Mesothelial cell of epicardium (in vitro differentiated cells): ENCODE data around the gene MRO. TPM values are rescaled to one million over a fixed set of nuclear protein-coding genes. Genes with fewer than 3 reads are reported as not detected.

Experiments
- DNase-seq, 2 experiments: peaks; one replicate each; pipeline ENCODE4 v3.0.0; 2021; ENCODE audit warnings: low spot score in 2 of 2; ENCODE audit not compliant: unreplicated experiment in 2 of 2
- H3K27ac Mint-ChIP-seq: 2 replicates; pipeline ENCODE4 v1.8.0; 2021; ENCODE audit warnings: mixed read lengths
- H3K27me3 Mint-ChIP-seq: 2 replicates; pipeline ENCODE4 v1.8.0; 2021; ENCODE audit warnings: low read depth, mixed read lengths
- H3K36me3 Mint-ChIP-seq: 2 replicates; pipeline ENCODE4 v1.8.0; 2021; ENCODE audit warnings: mixed read lengths
- H3K4me1 Mint-ChIP-seq: 2 replicates; pipeline ENCODE4 v1.8.0; 2021; ENCODE audit warnings: mixed read lengths
- H3K4me3 Mint-ChIP-seq: 2 replicates; pipeline ENCODE4 v1.8.0; 2021; ENCODE audit warnings: mild to moderate bottlenecking, moderate library complexity, mixed read lengths
- H3K9me3 Mint-ChIP-seq: 2 replicates; pipeline ENCODE4 v1.8.0; 2021; ENCODE audit warnings: mixed read lengths
- CTCF ChIP-seq: fragments of 200-600 bp; sonication (generic); IDR thresholded peaks from one replicate; pipeline ENCODE4 v1.5.0; 2021; ENCODE audit warnings: antibody characterized with exemption; ENCODE audit not compliant: unreplicated experiment
- total RNA-seq: library from RNA; stranded (reverse); gene quantifications from 3 replicates; pipeline ENCODE4 v1.2.1, GENCODE V29; 2021

MRO gene
- total RNA-seq, 1 donor from 2014 or later, result 0.29 TPM

GRCh38 chr18:50754297-50754696 lies 65.5 kb downstream of the MRO start:
- no peak for DNase-seq
- no peak overlapping the region for H3K4me3 Mint-ChIP-seq
- H3K4me1 Mint-ChIP-seq, result peaks cover 28% of the 10 kb centered on the region
- peaks cover 2% of the 10 kb centered on the region for H3K27me3 Mint-ChIP-seq
- TF ChIP-seq CTCF, result no peak
- H3K9me3 Mint-ChIP-seq, result no peaks in the 10 kb centered on the region
- H3K27ac Mint-ChIP-seq, result no peak overlapping the region
- H3K36me3 Mint-ChIP-seq, result no peaks in the 10 kb centered on the region

GRCh38 chr18:50753311-50753710 lies 66.5 kb downstream of the MRO start:
- H3K36me3 Mint-ChIP-seq, result no peaks in the 10 kb centered on the region

GRCh38 chr18:50751947-50752346 lies 67.9 kb downstream of the MRO start:
- Mint-ChIP-seq H3K27ac (no peak overlapping the region), H3K36me3 (no peaks in the 10 kb centered on the region), H3K4me3 (no peak overlapping the region), H3K9me3 (no peaks in the 10 kb centered on the region), H3K4me1 (peaks cover 49% of the 10 kb centered on the region), H3K27me3 (peaks cover 2% of the 10 kb centered on the region)
- TF ChIP-seq CTCF, result no peak
- DNase-seq, result no peak

More at GRCh38 chr18:50753311-50753710, 66.5 kb downstream of the MRO start:
- peaks cover 2% of the 10 kb centered on the region for H3K27me3 Mint-ChIP-seq
- H3K27ac Mint-ChIP-seq, result no peak overlapping the region
- H3K9me3 Mint-ChIP-seq, result no peaks in the 10 kb centered on the region
- DNase-seq, result no peak
- TF ChIP-seq CTCF, result no peak
- H3K4me1 Mint-ChIP-seq, result peaks cover 38% of the 10 kb centered on the region
- no peak overlapping the region for H3K4me3 Mint-ChIP-seq

- H3K36me3 Mint-ChIP-seq, result no peaks in the 10 kb centered on the region
- peaks cover 2% of the 10 kb centered on the region for H3K27me3 Mint-ChIP-seq
- no peaks in the 10 kb centered on the region for H3K9me3 Mint-ChIP-seq
- TF ChIP-seq CTCF, result no peak
- no peak for DNase-seq
- peaks cover 51% of the 10 kb centered on the region for H3K4me1 Mint-ChIP-seq
- H3K4me3 Mint-ChIP-seq, result no peak overlapping the region
- H3K27ac Mint-ChIP-seq, result no peak overlapping the region
Measured at GRCh38 chr18:50751490-50751889, 68.3 kb downstream of the MRO start.

- Mint-ChIP-seq H3K4me1 (peaks cover 53% of the 10 kb centered on the region), H3K27me3 (peaks cover 2% of the 10 kb centered on the region), H3K27ac (no peak overlapping the region)
Measured at GRCh38 chr18:50750546-50750945, 69.3 kb downstream of the MRO start.

More at GRCh38 chr18:50750546-50750945, 69.3 kb downstream of the MRO start:
- Mint-ChIP-seq H3K36me3 (no peaks in the 10 kb centered on the region), H3K4me3 (no peak overlapping the region), H3K9me3 (no peaks in the 10 kb centered on the region)
- DNase-seq, result no peak
- TF ChIP-seq CTCF, result no peak
